ENCODE measurements around the gene FOXL2.

FOXL2 gene

GRCh38 chr3:138974462-138974861, 27.5 kb upstream of the FOXL2 start:
- DNase-seq (ENCODE audit: insufficient read length, low spot score) (no peak), FAIRE-seq (no peak)
- no peak for TF ChIP-seq CTCF (IDR thresholded peaks at IDR 0.05; ENCODE audit: insufficient read depth, missing control alignments)

GRCh38 chr3:138972941-138973340, 26.0 kb upstream of the FOXL2 start:
- DNase-seq (ENCODE audit: insufficient read length, low spot score), result no peak
- TF ChIP-seq CTCF (IDR thresholded peaks at IDR 0.05; ENCODE audit: insufficient read depth, missing control alignments), result no peak
- no peak for FAIRE-seq

- no peak for DNase-seq (ENCODE audit: insufficient read length, low spot score)
- no peak for TF ChIP-seq CTCF (IDR thresholded peaks at IDR 0.05; ENCODE audit: insufficient read depth, missing control alignments)
- FAIRE-seq, result no peak
Measured at GRCh38 chr3:138971766-138972320, 24.9 kb upstream of the FOXL2 start.

- DNase-seq (ENCODE audit: insufficient read length, low spot score), result no peak
- FAIRE-seq, result no peak
- TF ChIP-seq CTCF (IDR thresholded peaks at IDR 0.05; ENCODE audit: insufficient read depth, missing control alignments), result no peak
Measured at GRCh38 chr3:138964923-138965322, 18.0 kb upstream of the FOXL2 start.

GRCh38 chr3:138964264-138964663, 17.3 kb upstream of the FOXL2 start:
- DNase-seq (ENCODE audit: insufficient read length, low spot score) (no peak), FAIRE-seq (no peak)
- no peak for TF ChIP-seq CTCF (IDR thresholded peaks at IDR 0.05; ENCODE audit: insufficient read depth, missing control alignments)

GRCh38 chr3:138962854-138963560, 16.1 kb upstream of the FOXL2 start:
- DNase-seq (ENCODE audit: insufficient read length, low spot score) (no peak), FAIRE-seq (no peak)
- TF ChIP-seq CTCF (IDR thresholded peaks at IDR 0.05; ENCODE audit: insufficient read depth, missing control alignments), result no peak

GRCh38 chr3:138960417-138960852, 13.5 kb upstream of the FOXL2 start:
- no peak for TF ChIP-seq CTCF (IDR thresholded peaks at IDR 0.05; ENCODE audit: insufficient read depth, missing control alignments)
- DNase-seq (ENCODE audit: insufficient read length, low spot score), result no peak
- no peak for FAIRE-seq
